Ovary (tissue), 10 donors: ENCODE data around the gene SMIM10. TPM values are rescaled to one million over a fixed set of nuclear protein-coding genes. Genes with fewer than 3 reads are reported as not detected.
"Not testable (repeated sequence)": the region's sequence is repeated elsewhere in the genome, so short reads cannot be mapped to it uniquely, and the experiment has no call there.

Source experiments
- DNase-seq, 5 donors: peaks; one replicate each; pipeline ENCODE4 v3.0.0-alpha.2; 2019 to 2020
- H3K27ac ChIP-seq, 2 donors: fragments of 200-600 bp; one replicate each; pipeline versions ENCODE4 v1.5.1 to v1.8.0; 2019 to 2022
- H3K27me3 ChIP-seq: fragments of 200-600 bp; one replicate; pipeline ENCODE4 v1.8.0; 2022
- H3K36me3 ChIP-seq: fragments of 200-600 bp; sonication (generic); one replicate; pipeline ENCODE4 v1.5.1; 2019
- H3K4me1 ChIP-seq: one replicate; pipeline ENCODE4 v1.8.1; 2013; ENCODE audit warnings: mild to moderate bottlenecking, moderate library complexity; ENCODE audit not compliant: insufficient read depth
- H3K4me3 ChIP-seq: fragments of 200-600 bp; sonication (generic); one replicate; pipeline ENCODE4 v1.5.1; 2017
- H3K9me3 ChIP-seq, 2 donors: fragments of 200-600 bp in 1 of 2; sonication (generic) in 1 of 2; one replicate each; pipeline versions ENCODE4 v1.5.1 to v1.8.1; 2013 to 2019; ENCODE audit warnings: mild to moderate bottlenecking in 1 of 2, moderate library complexity in 1 of 2
- CTCF ChIP-seq, 3 donors: fragments of 450-650 bp in 2 of 3; fragments of 200-600 bp in 1 of 3; IDR thresholded peaks; one replicate each; pipeline versions ENCODE4 v1.5.1 to v1.8.0; 2016 to 2022; ENCODE audit warnings: antibody characterized with exemption in 3 of 3, mild to moderate bottlenecking in 1 of 3
- EP300 ChIP-seq: sonication (generic); formaldehyde crosslinking; IDR thresholded peaks from one replicate; pipeline ENCODE4 v1.6.1; 2017; ENCODE audit warnings: antibody characterized with exemption
- POLR2A ChIP-seq: fragments of 450-650 bp; IDR thresholded peaks from one replicate; pipeline ENCODE4 v1.6.1; 2017; ENCODE audit warnings: antibody characterized with exemption, mild to moderate bottlenecking, moderate library complexity
- WGBS, 3 donors: extraction: QIAGEN DNeasy Blood & Tissue Kit in 1 of 3; methylation state at CpG; one replicate each; pipeline versions ENCODE4 v1.1.5 to v1.1.7; 2013 to 2017; 5-methylcytosine and 5-hydroxymethylcytosine counted together
- intact Hi-C, 4 donors: fragments of 100-400 bp; cut with DNase I; formaldehyde crosslinking; loops; one replicate each; pipeline versions ENCODE4 v1.11.0 to v1.15.1; 2022 to 2023
- long read RNA-seq, 3 donors: library from polyadenylated mRNA in 2 of 3; unstranded in 2 of 3; transcript quantifications; one replicate each; pipeline ENCODE4 v2.0.0 and lab custom pipeline, GENCODE V29; 2021 to 2026
- polyA plus RNA-seq, 2 donors: library from polyadenylated mRNA; stranded (reverse); fragments of 200-250 nt in 1 of 2; fragments of 350-450 nt in 1 of 2; fragmentation: Illumina TruSeq in 1 of 2; extraction: RNeasy Lipid Tissue Mini Kit (QIAGEN cat#74804) in 1 of 2; gene quantifications; one replicate each; pipeline ENCODE4 v1.2.3, GENCODE V29; 2013 to 2014
- total RNA-seq, 7 donors: library from RNA; depleted of rRNA in 2 of 7; stranded (reverse); fragments of >200 nt in 2 of 7; fragmentation: NEBNext Ultra II Directional in 3 of 7; extraction: Animal tissue kit (Norgen Biotek cat#: 25700) in 3 of 7; gene quantifications; one replicate each; pipeline versions ENCODE4 v1.1.0 to v1.2.4, GENCODE V29; 2016 to 2023
- donor health status: DM: no; HTN: no; CAD: no; lungs with moderate emphysema.
- donor health status: DM: no; HTN: no; CAD: no.
- donor health status: Bipolar disorder and iron deficiency.
- donor health status: DM: yes; HTN: yes; CAD: no.
- donor health status: DM: no; HTN: no; CAD: no.
- donor health status: DM: yes; HTN: yes; CAD: no.

The SMIM10 gene
- total RNA-seq (10 to 100 TPM in 2 of 7 donors, 1 to 10 TPM in 5; 2.7 to 14.2 (median 8.8) TPM), polyA plus RNA-seq (10 to 100 TPM; 11.1 to 17.9 TPM)
- long read RNA-seq, donor 1, transcript SMIM10-201 (1 exons, 1,536 nt): major isoform, 9 of 9 reads
- long read RNA-seq, donor 1, partial matches to known transcripts: 0 of 9 reads
- long read RNA-seq, donor 1, other reads (novel, unspliced or antisense): 0 of 9 reads
- long read RNA-seq, donor 2, partial matches to known transcripts: 0 of 3 reads
- long read RNA-seq, donor 2, other reads (novel, unspliced or antisense): 0 of 3 reads
- long read RNA-seq, donor 3, transcript SMIM10-201 (1 exons, 1,536 nt): major isoform, 8 of 8 reads
- long read RNA-seq, donor 3, partial matches to known transcripts: 0 of 8 reads
- long read RNA-seq, donor 3, other reads (novel, unspliced or antisense): 0 of 8 reads

GRCh38 chrX:134990801-134991481 lies at the start of gene SMIM10:
Gene SMIM10, plus strand, starts transcription at chrX:134990991. Its CDS starts 105 bp downstream, at chrX:134991096.
- intact Hi-C loops: no loop called here
- Histone ChIP-seq H3K9me3 (no peaks in the 10 kb centered on the region), H3K36me3 (no peaks in the 10 kb centered on the region), H3K27ac (peak within 1 kb of the TSS; percentile 24 to 44), H3K4me3 (peak within 1 kb of the TSS; percentile 47), H3K27me3 (no peaks in the 10 kb centered on the region), H3K4me1 (no peaks in the 10 kb centered on the region)
- peak; percentile 81 to 91 (median 89) for DNase-seq
- TF ChIP-seq POLR2A (no peak), CTCF (IDR thresholded peaks at IDR 0.05) (no peak), EP300 (no peak)
- WGBS, 3 donors: 30 to 39% (median 35%) methylated on average over 45 of the region's 45 CpGs

GRCh38 chrX:134946364-134946763 lies 44.4 kb upstream of the SMIM10 start:
- intact Hi-C loops, H3K27ac ChIP-seq, H3K36me3 ChIP-seq, H3K9me3 ChIP-seq, DNase-seq, H3K4me3 ChIP-seq, H3K27me3 ChIP-seq, H3K4me1 ChIP-seq: not testable (repeated sequence)
- 79 to 92% (median 89%) methylated on average over 6 of the region's 6 CpGs for WGBS, 3 donors

GRCh38 chrX:134948333-134949241 lies 42.2 kb upstream of the SMIM10 start:
- H3K9me3 ChIP-seq: no peaks in the 10 kb centered on the region
- no peaks in the 10 kb centered on the region for H3K4me1 ChIP-seq
- H3K4me3 ChIP-seq: no peak overlapping the region
- H3K36me3 ChIP-seq: no peaks in the 10 kb centered on the region
- H3K27me3 ChIP-seq: no peaks in the 10 kb centered on the region
- no peak for DNase-seq
- no peak overlapping the region for H3K27ac ChIP-seq
- WGBS, 3 donors: 33 to 37% (median 36%) methylated on average over 3 of the region's 3 CpGs
- intact Hi-C loops: no loop called here
- TF ChIP-seq EP300 (no peak), CTCF (IDR thresholded peaks at IDR 0.05) (no peak), POLR2A (no peak)

GRCh38 chrX:134949271-134949670 lies 41.5 kb upstream of the SMIM10 start:
- no peak for DNase-seq
- Histone ChIP-seq H3K27ac (no peak overlapping the region), H3K27me3 (no peaks in the 10 kb centered on the region), H3K4me1 (no peaks in the 10 kb centered on the region), H3K36me3 (no peaks in the 10 kb centered on the region), H3K4me3 (no peak overlapping the region), H3K9me3 (no peaks in the 10 kb centered on the region)
- TF ChIP-seq EP300 (no peak), CTCF (IDR thresholded peaks at IDR 0.05) (no peak), POLR2A (no peak)
- intact Hi-C loops: no loop called here
- WGBS, 3 donors: 59 to 68% (median 65%) methylated on average over 3 of the region's 3 CpGs
